Measurements from ENCODE around the gene VGLL4.

- TF ChIP-seq RARB (CRISPR knock-in tag; IDR thresholded peaks at IDR 0.05) (no peak), TCF4 (CRISPR knock-in tag; IDR thresholded peaks at IDR 0.05; ENCODE audit: borderline replicate concordance) (no peak), ZNF8 (CRISPR knock-in tag; IDR thresholded peaks at IDR 0.05) (no peak), OSR1 (CRISPR knock-in tag; IDR thresholded peaks at IDR 0.05) (no peak), POU6F1 (CRISPR knock-in tag; IDR thresholded peaks at IDR 0.05; ENCODE audit: borderline replicate concordance, low read depth) (no peak), ZC3H10 (CRISPR knock-in tag; IDR thresholded peaks at IDR 0.05) (no peak), ZFP30 (CRISPR knock-in tag; IDR thresholded peaks at IDR 0.05) (no peak)
These were observed 48.8 kb upstream of the VGLL4 start for GRCh38 chr3:11692532-11692813.

Measured in SK-N-SH treated with all-trans-retinoic acid at 6 μM for 48 hours (cell line).